Brain microvascular endothelial cell (primary cell): ENCODE data around the gene B4GALT5.
A peak's percentile ranks its signal among the peaks of the same experiment; 100 is the strongest.

Experiments used
- DNase-seq: peaks from one replicate; pipeline ENCODE4 v3.0.0-alpha.2; 2020
- H3K27ac ChIP-seq: fragments of 250-450 bp; sonication (Bioruptor Pico); 2 replicates; pipeline ENCODE4 v1.5.1; 2020; ENCODE audit warnings: mild to moderate bottlenecking, moderate library complexity
- H3K27me3 ChIP-seq: fragments of 250-450 bp; sonication (Bioruptor Pico); replicated peaks from 2 replicates; pipeline ENCODE4 v1.5.1; 2020; ENCODE audit warnings: mild to moderate bottlenecking
- H3K36me3 ChIP-seq: fragments of 250-450 bp; sonication (Bioruptor Pico); replicated peaks from 2 replicates; pipeline ENCODE4 v1.5.1; 2020; ENCODE audit warnings: mild to moderate bottlenecking
- H3K4me3 ChIP-seq: 2 replicates; pipeline ENCODE4 v1.5.1; 2011; ENCODE audit warnings: low read depth, mild to moderate bottlenecking, control low read depth, low read length, moderate library complexity
- in situ Hi-C: cut with HindIII; loops from 2 replicates; pipeline ENCODE4 v1.10.0; 2017; ENCODE audit warnings: low sequenced_read_pairs, low pct_ligation_motif_present
- TF ChIP-seq, protein P1 (sequence below): IDR thresholded peaks from 2 replicates; pipeline ENCODE4 v1.5.1; 2011; ENCODE audit warnings: low read depth, mild to moderate bottlenecking, moderate library complexity, low read length, control low read depth, inconsistent platforms; ENCODE audit errors: missing control alignments

The B4GALT5 gene

GRCh38 chr20:49684335-49684997 lies 29.2 kb downstream of the B4GALT5 start:
- in situ Hi-C loops = no loop called here
- TF ChIP-seq, protein P1, sequence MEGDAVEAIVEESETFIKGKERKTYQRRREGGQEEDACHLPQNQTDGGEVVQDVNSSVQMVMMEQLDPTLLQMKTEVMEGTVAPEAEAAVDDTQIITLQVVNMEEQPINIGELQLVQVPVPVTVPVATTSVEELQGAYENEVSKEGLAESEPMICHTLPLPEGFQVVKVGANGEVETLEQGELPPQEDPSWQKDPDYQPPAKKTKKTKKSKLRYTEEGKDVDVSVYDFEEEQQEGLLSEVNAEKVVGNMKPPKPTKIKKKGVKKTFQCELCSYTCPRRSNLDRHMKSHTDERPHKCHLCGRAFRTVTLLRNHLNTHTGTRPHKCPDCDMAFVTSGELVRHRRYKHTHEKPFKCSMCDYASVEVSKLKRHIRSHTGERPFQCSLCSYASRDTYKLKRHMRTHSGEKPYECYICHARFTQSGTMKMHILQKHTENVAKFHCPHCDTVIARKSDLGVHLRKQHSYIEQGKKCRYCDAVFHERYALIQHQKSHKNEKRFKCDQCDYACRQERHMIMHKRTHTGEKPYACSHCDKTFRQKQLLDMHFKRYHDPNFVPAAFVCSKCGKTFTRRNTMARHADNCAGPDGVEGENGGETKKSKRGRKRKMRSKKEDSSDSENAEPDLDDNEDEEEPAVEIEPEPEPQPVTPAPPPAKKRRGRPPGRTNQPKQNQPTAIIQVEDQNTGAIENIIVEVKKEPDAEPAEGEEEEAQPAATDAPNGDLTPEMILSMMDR = no peak
- Histone ChIP-seq H3K27me3 (no peaks in the 10 kb centered on the region), H3K4me3 (no peak overlapping the region), H3K27ac (peak overlapping the region; percentile 33), H3K36me3 (no peaks in the 10 kb centered on the region)
- no peak for DNase-seq

- no peaks in the 10 kb centered on the region for H3K36me3 ChIP-seq
- DNase-seq = no peak
- H3K4me3 ChIP-seq = no peak overlapping the region
- TF ChIP-seq, protein P1 = no peak
- no peak overlapping the region for H3K27ac ChIP-seq
- in situ Hi-C loops = no loop called here
- no peaks in the 10 kb centered on the region for H3K27me3 ChIP-seq
Measured at GRCh38 chr20:49682798-49683197, 30.9 kb downstream of the B4GALT5 start.

DNA sequence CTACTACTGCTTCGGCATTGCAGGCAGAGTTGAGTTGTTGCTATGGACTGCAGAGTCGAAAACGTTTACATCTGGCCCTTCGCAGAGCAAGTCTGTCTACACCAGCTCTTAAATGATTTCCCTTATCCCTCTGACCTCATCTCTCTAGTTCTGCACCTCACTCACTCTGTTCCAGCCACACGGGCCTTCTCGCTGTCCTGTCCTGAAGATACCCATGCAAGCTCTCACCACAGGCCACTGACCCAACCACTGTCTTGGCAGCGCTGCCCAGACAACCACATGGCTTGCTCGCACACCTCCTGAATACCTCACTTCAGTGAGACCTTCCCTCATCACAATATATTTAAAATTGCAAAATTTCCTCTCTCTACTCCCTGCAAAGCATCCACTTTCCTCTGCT lies 31.4 kb downstream of the B4GALT5 start:
- no peaks in the 10 kb centered on the region for H3K36me3 ChIP-seq
- TF ChIP-seq, protein P1 = no peak
- DNase-seq = no peak
- H3K27ac ChIP-seq = no peak overlapping the region
- in situ Hi-C loops = no loop called here
- H3K27me3 ChIP-seq = no peaks in the 10 kb centered on the region
- no peak overlapping the region for H3K4me3 ChIP-seq

DNA sequence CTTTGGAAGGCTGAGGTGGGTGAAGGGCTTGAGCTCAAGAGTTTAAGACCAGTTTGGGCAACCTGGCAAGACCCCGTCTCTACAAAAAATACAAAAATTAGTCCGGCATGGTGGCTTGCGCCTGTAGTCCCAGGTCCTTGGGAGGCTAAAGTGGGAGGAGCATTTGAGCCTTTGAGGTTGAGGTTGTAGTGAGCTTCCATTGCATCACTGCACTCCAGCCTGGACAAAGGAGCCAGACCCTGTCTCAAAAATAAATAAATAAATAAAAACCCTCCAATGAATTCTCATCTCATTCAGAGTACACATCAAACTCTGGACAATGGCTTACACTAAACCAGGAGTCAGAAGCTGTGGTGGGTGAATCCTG lies 31.8 kb downstream of the B4GALT5 start:
- Histone ChIP-seq H3K36me3 (no peaks in the 10 kb centered on the region), H3K4me3 (no peak overlapping the region), H3K27me3 (no peaks in the 10 kb centered on the region), H3K27ac (no peak overlapping the region)
- in situ Hi-C loops = no loop called here
- no peak for DNase-seq
- TF ChIP-seq, protein P1 = no peak

DNA sequence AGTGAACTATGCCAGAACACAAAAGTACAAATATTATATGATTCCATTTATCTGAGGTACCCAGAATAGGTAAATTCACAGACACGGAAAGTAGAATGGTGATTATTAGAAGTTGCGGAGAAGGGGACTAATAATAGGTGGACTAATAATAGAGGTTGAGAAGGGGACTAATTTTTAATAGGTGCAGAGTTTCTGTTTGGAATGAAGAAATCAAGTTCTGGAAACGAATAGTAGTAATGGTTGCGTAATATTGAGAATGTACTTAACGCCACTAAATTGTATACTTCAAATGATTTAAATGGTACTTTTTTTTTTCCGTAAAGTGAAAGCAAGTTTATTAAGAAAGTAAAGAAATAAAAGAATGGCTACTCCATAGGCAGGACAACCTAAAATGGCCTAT lies 33.2 kb downstream of the B4GALT5 start:
- Histone ChIP-seq H3K27me3 (no peaks in the 10 kb centered on the region), H3K36me3 (no peaks in the 10 kb centered on the region), H3K27ac (no peak overlapping the region), H3K4me3 (no peak overlapping the region)
- no peak for DNase-seq
- in situ Hi-C loops = no loop called here
- TF ChIP-seq, protein P1 = no peak

DNA sequence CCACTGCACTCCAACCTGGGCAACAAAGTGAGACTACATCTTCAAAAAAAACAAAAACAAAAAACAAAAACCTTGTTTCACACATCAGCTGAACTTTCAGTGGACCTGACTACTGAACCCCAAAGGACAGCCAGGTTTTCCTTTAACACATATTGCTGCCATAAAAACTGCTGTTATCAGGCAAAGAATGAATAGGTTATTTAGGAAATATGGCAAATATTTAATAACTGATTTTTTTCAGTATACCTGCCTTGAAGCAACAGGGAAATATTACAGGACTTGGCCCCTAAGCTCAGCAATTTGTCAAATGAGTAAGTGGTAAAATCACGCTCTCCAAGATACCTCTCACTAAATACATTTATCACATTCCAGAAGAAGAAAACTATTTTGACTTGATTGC lies 34.0 kb downstream of the B4GALT5 start:
- TF ChIP-seq, protein P1 = no peak
- DNase-seq = no peak
- no peaks in the 10 kb centered on the region for H3K27me3 ChIP-seq
- no peak overlapping the region for H3K27ac ChIP-seq
- in situ Hi-C loops = no loop called here
- no peaks in the 10 kb centered on the region for H3K36me3 ChIP-seq
- no peak overlapping the region for H3K4me3 ChIP-seq
